ENCODE data around the gene CENPL.
A peak's percentile ranks its signal among the peaks of the same experiment; 100 is the strongest.
"Not testable (repeated sequence)": the region's sequence is repeated elsewhere in the genome, so short reads cannot be mapped to it uniquely, and the experiment has no call there.

Gene CENPL

GRCh38 chr1:173857363-173857917 lies 32.8 kb upstream of the CENPL start:
- DNase-seq: no peak

GRCh38 chr1:173856903-173857302 lies 32.2 kb upstream of the CENPL start:
- DNase-seq: no peak

GRCh38 chr1:173856014-173856413 lies 31.3 kb upstream of the CENPL start:
- no peak for DNase-seq

- DNase-seq: no peak
These were observed 28.4 kb upstream of the CENPL start for GRCh38 chr1:173853074-173853473.

GRCh38 chr1:173852105-173852504 lies 27.4 kb upstream of the CENPL start:
- no peak for DNase-seq

GRCh38 chr1:173832748-173833147 lies 8.1 kb upstream of the CENPL start:
- DNase-seq: no peak

GRCh38 chr1:173827611-173828010 lies 2.9 kb upstream of the CENPL start:
- DNase-seq: no peak

GRCh38 chr1:173823781-173824314 lies 835 bp downstream of the CENPL start:
- DNase-seq: peak in 2 of 3 experiments; percentile 40 to 56

- no peak for DNase-seq
These were observed 3.0 kb downstream of the CENPL start for GRCh38 chr1:173821680-173822079.

GRCh38 chr1:173818459-173818858 lies 6.2 kb downstream of the CENPL start:
- DNase-seq: no peak

GRCh38 chr1:173813654-173814053 lies 11.0 kb downstream of the CENPL start:
- not testable (repeated sequence) for DNase-seq

GRCh38 chr1:173802961-173803360 lies 21.7 kb downstream of the CENPL start:
- DNase-seq: no peak

- not testable (repeated sequence) for DNase-seq
These were observed 24.7 kb downstream of the CENPL start for GRCh38 chr1:173799995-173800394.

- no peak for DNase-seq
These were observed 26.6 kb downstream of the CENPL start for GRCh38 chr1:173798078-173798477.

GRCh38 chr1:173789841-173790240 lies 34.8 kb downstream of the CENPL start:
- no peak for DNase-seq

GRCh38 chr1:173784997-173785396 lies 39.7 kb downstream of the CENPL start:
- DNase-seq: no peak

- DNase-seq: no peak
These were observed 44.7 kb downstream of the CENPL start for GRCh38 chr1:173779936-173780335.

GRCh38 chr1:173775578-173776226 lies 49.0 kb downstream of the CENPL start:
- no peak for DNase-seq

GRCh38 chr1:173771560-173771959 lies 53.1 kb downstream of the CENPL start:
- DNase-seq: no peak

GRCh38 chr1:173770330-173770729 lies 54.4 kb downstream of the CENPL start:
- not testable (repeated sequence) for DNase-seq

GRCh38 chr1:173768827-173769226 lies 55.9 kb downstream of the CENPL start:
- no peak for DNase-seq

GRCh38 chr1:173768206-173768605 lies 56.5 kb downstream of the CENPL start:
- no peak for DNase-seq

GRCh38 chr1:173764331-173764730 lies 60.4 kb downstream of the CENPL start:
- DNase-seq: not testable (repeated sequence)

GRCh38 chr1:173758980-173759379 lies 65.7 kb downstream of the CENPL start:
- no peak for DNase-seq

GRCh38 chr1:173758110-173758509 lies 66.6 kb downstream of the CENPL start:
- DNase-seq: no peak
